Esophagus squamous epithelium (tissue), 4 donors: ENCODE results near the gene DBR1.

Source experiments
- CTCF ChIP-seq, 6 experiments: fragments of 450-650 bp in 4 of 6; fragments of 200-600 bp in 2 of 6; sonication (generic) in 2 of 6; IDR thresholded peaks; one replicate each; pipeline ENCODE4 v1.5.1; 2016 to 2019; ENCODE audit warnings: antibody characterized with exemption in 6 of 6, mild to moderate bottlenecking in 4 of 6, moderate library complexity in 4 of 6
- POLR2A ChIP-seq, 4 donors: fragments of 450-650 bp; IDR thresholded peaks; one replicate each; pipeline ENCODE4 v1.6.1; 2017; ENCODE audit warnings: antibody characterized with exemption in 4 of 4, mild to moderate bottlenecking in 4 of 4, moderate library complexity in 3 of 4

GRCh38 chr3:138186221-138186620, 11.5 kb upstream of the DBR1 start:
- TF ChIP-seq CTCF (IDR thresholded peaks at IDR 0.05) (no peak), POLR2A (IDR thresholded peaks at IDR 0.05) (no peak)
